ENCODE measurements around the gene OR13D1. TPM values are rescaled to one million over a fixed set of nuclear protein-coding genes. Genes with fewer than 3 reads are reported as not detected.
A peak's percentile ranks its signal among the peaks of the same experiment; 100 is the strongest.

Gene OR13D1
- total RNA-seq, 2 experiments from 2014 or later = not detected

DNA sequence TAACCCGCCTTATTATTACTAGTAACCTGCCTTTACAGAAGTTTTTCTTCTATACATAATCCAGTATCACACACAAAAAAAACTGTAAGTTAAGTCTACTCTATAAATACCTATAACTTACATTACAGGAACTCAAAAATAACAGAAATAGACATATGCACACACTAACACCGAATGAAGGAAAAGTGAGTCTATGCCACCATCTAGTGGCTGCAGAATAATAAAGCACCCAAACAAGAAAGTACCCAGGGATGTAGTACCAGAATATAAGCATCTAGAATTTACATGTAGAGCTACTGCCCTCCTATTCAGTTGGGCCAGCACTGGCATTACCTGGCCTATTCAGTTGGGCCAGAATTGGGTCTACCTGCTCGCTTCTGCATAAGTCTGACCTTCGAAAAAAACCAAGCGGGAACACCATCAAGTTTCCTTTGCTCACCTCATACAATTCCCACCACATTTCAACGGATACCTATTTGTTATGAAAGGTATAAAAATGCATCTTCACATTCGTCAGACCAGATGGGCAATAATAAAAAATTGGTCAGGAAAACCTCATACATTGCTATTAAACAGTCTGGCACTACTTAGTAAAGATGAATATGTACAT lies 49.2 kb downstream of the OR13D1 start:
- TF ChIP-seq CTCF (IDR thresholded peaks at IDR 0.05) = peak; percentile 84
- Mint-ChIP-seq H3K4me1 (ENCODE audit: low read depth) (peaks cover 8% of the 10 kb centered on the region), H3K9me3 (no peaks in the 10 kb centered on the region), H3K27ac (no peak overlapping the region), H3K36me3 (ENCODE audit: low read depth) (no peaks in the 10 kb centered on the region), H3K27me3 (no peaks in the 10 kb centered on the region), H3K4me3 (no peak overlapping the region)
- POLR2A ChIA-PET = interaction anchor here (0.6 kb wide), 1 partner anchor 25 kb away, joined by 3 read pairs; no protein-coding TSS in a partner anchor
- CTCF ChIA-PET = interaction anchor here (0.6 to 2.7 kb wide), 4 partner anchors 10 to 567 kb away, joined by 3 to 7 read pairs (median 3); no protein-coding TSS in a partner anchor
- DNase-seq (peak; percentile 26), ATAC-seq (peak; percentile 14)
- intact Hi-C loops (cut with micrococcal nuclease) = no loop called here

Other genes starting within 250 kb of the OR13D1 start
- not detected for gene OR13F1, start 190.3 kb upstream of the OR13D1 start, total RNA-seq
- not detected for gene OR13C4, start 167.3 kb upstream of the OR13D1 start, total RNA-seq
- not detected for gene OR13C3, start 157.7 kb upstream of the OR13D1 start, total RNA-seq
- not detected for gene OR13C8, start 125.3 kb upstream of the OR13D1 start, total RNA-seq
- gene OR13C5, start 95.1 kb upstream of the OR13D1 start, total RNA-seq = not detected
- gene OR13C2, start 88.9 kb upstream of the OR13D1 start, total RNA-seq = not detected
- not detected for gene OR13C9, start 76.3 kb upstream of the OR13D1 start, total RNA-seq
- gene NIPSNAP3A, start 53.2 kb downstream of the OR13D1 start, total RNA-seq = 10 to 100 TPM; 12.2 to 12.4 TPM
- gene NIPSNAP3B, start 69.6 kb downstream of the OR13D1 start, total RNA-seq = under 1 TPM; 0.45 to 0.63 TPM
- under 1 TPM; 0.20 to 0.38 TPM for gene ABCA1, start 233.6 kb downstream of the OR13D1 start, total RNA-seq

Data from activated CD8-positive, alpha-beta T cell treated with anti-CD3 and anti-CD28 coated beads for 36 hours (primary cell).